Natural killer cell (primary cell): ENCODE data around the gene TNNT3. TPM values are rescaled to one million over a fixed set of nuclear protein-coding genes. Genes with fewer than 3 reads are reported as not detected.

ENCODE experiments used
- ATAC-seq, 3 donors: fragments of 150-1000 bp in 2 of 3; fragments of 200-7000 bp in 1 of 3; cut with Tn5 transposase; 1 replicate in 1 of 3; 2 replicates in 2 of 3; pipeline ENCODE4 v1.10.0; 2021; ENCODE audit warnings: mild to moderate bottlenecking in 2 of 3, moderate library complexity in 2 of 3
- DNase-seq, 2 donors: peaks; one replicate each; pipeline versions ENCODE4 v3.0.0 to v3.0.0-alpha.2; 2013 to 2021; ENCODE audit warnings: mixed read lengths in 1 of 2
- H3K27ac ChIP-seq: one replicate; pipeline ENCODE4 v1.5.1; 2013; ENCODE audit warnings: mild to moderate bottlenecking, low read length
- H3K27me3 ChIP-seq: one replicate; pipeline ENCODE4 v1.6.1; 2013; ENCODE audit warnings: low read length; ENCODE audit not compliant: control insufficient read depth, insufficient read depth
- H3K36me3 ChIP-seq: one replicate; pipeline ENCODE4 v1.6.1; 2013; ENCODE audit warnings: low read length; ENCODE audit not compliant: control insufficient read depth, insufficient read depth
- H3K4me1 ChIP-seq: one replicate; pipeline ENCODE4 v1.6.1; 2013; ENCODE audit warnings: low read length; ENCODE audit not compliant: control insufficient read depth, insufficient read depth
- H3K4me3 ChIP-seq: one replicate; pipeline ENCODE4 v1.5.1; 2013; ENCODE audit warnings: low read length
- H3K9me3 ChIP-seq: one replicate; pipeline ENCODE4 v1.6.1; 2013; ENCODE audit warnings: low read length; ENCODE audit not compliant: control insufficient read depth, insufficient read depth
- H3K27ac Mint-ChIP-seq, 2 donors: one replicate each; pipeline ENCODE4 v1.8.0; 2022; ENCODE audit warnings: mild to moderate bottlenecking in 2 of 2, mixed read lengths in 2 of 2, moderate library complexity in 1 of 2
- H3K27me3 Mint-ChIP-seq, 2 donors: one replicate each; pipeline ENCODE4 v1.8.0; 2022; ENCODE audit warnings: low read depth in 2 of 2, mixed read lengths in 2 of 2
- H3K36me3 Mint-ChIP-seq: one replicate; pipeline ENCODE4 v1.8.0; 2022; ENCODE audit warnings: mixed read lengths
- H3K4me1 Mint-ChIP-seq, 2 donors: one replicate each; pipeline ENCODE4 v1.8.0; 2022; ENCODE audit warnings: mixed read lengths in 2 of 2
- H3K4me3 Mint-ChIP-seq: one replicate; pipeline ENCODE4 v1.8.0; 2022; ENCODE audit warnings: mild to moderate bottlenecking, moderate library complexity, mixed read lengths
- H3K9me3 Mint-ChIP-seq, 2 donors: one replicate each; pipeline ENCODE4 v1.8.0; 2022; ENCODE audit warnings: mixed read lengths in 2 of 2
- CTCF ChIP-seq: fragments of 200-600 bp; IDR thresholded peaks from one replicate; pipeline ENCODE4 v1.8.0; 2022; ENCODE audit warnings: antibody characterized with exemption
- WGBS: methylation state at CpG from one replicate; pipeline ENCODE4 v1.1.7; 2013; ENCODE audit warnings: missing lambda C conversion rate; ENCODE audit not compliant: insufficient coverage; 5-methylcytosine and 5-hydroxymethylcytosine counted together
- intact Hi-C: fragments of 100-400 bp; cut with micrococcal nuclease; formaldehyde crosslinking; loops from one replicate; pipeline ENCODE4 v1.14.2; 2022
- total RNA-seq, 4 donors: library from RNA; stranded (reverse); fragments of 120-200 nt in 1 of 4; gene quantifications; one replicate each; pipeline versions ENCODE4 v1.2.3 to v1.2.4, GENCODE V29; 2013 to 2022

Gene TNNT3
- total RNA-seq, 3 donors from 2014 or later (not counting 1 experiment from before 2014, with no cell fraction given), result 15.8 to 27.9 (median 26.2) TPM

GRCh38 chr11:1896923-1897322 lies 22.6 kb upstream of the TNNT3 start:
- peaks cover 7% of the 10 kb centered on the region for H3K4me1 ChIP-seq
- ATAC-seq, result no peak
- Mint-ChIP-seq H3K36me3 (no peaks in the 10 kb centered on the region), H3K4me1 (peaks cover 4 to 20% of the 10 kb centered on the region in 2 donors), H3K27me3 (peaks cover 11 to 23% of the 10 kb centered on the region in 2 donors), H3K27ac (no peak overlapping the region), H3K9me3 (peaks cover 0 to 8% of the 10 kb centered on the region in 2 donors), H3K4me3 (no peak overlapping the region)
- DNase-seq, result no peak
- H3K27me3 ChIP-seq, result peaks cover 4% of the 10 kb centered on the region
- no peak for TF ChIP-seq CTCF
- no peak overlapping the region for H3K4me3 ChIP-seq
- H3K36me3 ChIP-seq, result no peaks in the 10 kb centered on the region
- WGBS, result 35% methylated on average over 12 of the region's 12 CpGs
- no peak overlapping the region for H3K27ac ChIP-seq
- intact Hi-C loops, result no loop called here
- H3K9me3 ChIP-seq, result no peaks in the 10 kb centered on the region

GRCh38 chr11:1899090-1899489 lies 20.4 kb upstream of the TNNT3 start:
- H3K4me1 Mint-ChIP-seq, result peaks cover 0 to 4% of the 10 kb centered on the region in 2 donors
- H3K36me3 ChIP-seq, result no peaks in the 10 kb centered on the region
- H3K27ac ChIP-seq, result no peak overlapping the region
- intact Hi-C loops, result no loop called here
- 94% methylated on average over 4 of the region's 4 CpGs for WGBS
- peaks cover 11 to 23% of the 10 kb centered on the region in 2 donors for H3K27me3 Mint-ChIP-seq
- peaks cover 4% of the 10 kb centered on the region for H3K27me3 ChIP-seq
- DNase-seq (no peak), ATAC-seq (no peak)
- no peaks in the 10 kb centered on the region for H3K4me1 ChIP-seq
- no peak overlapping the region for H3K4me3 Mint-ChIP-seq
- H3K4me3 ChIP-seq, result no peak overlapping the region
- H3K27ac Mint-ChIP-seq, result no peak overlapping the region
- H3K9me3 ChIP-seq, result no peaks in the 10 kb centered on the region
- H3K9me3 Mint-ChIP-seq, result no peaks in the 10 kb centered on the region
- no peak for TF ChIP-seq CTCF
- no peaks in the 10 kb centered on the region for H3K36me3 Mint-ChIP-seq

- intact Hi-C loops, result no loop called here
- WGBS, result 94% methylated on average over 3 of the region's 5 CpGs
- no peak for ATAC-seq
These were observed 19.8 kb upstream of the TNNT3 start for GRCh38 chr11:1899686-1900085.

More at GRCh38 chr11:1899686-1900085, 19.8 kb upstream of the TNNT3 start:
- Histone ChIP-seq H3K27ac (no peak overlapping the region), H3K9me3 (no peaks in the 10 kb centered on the region), H3K4me3 (no peak overlapping the region), H3K36me3 (no peaks in the 10 kb centered on the region), H3K27me3 (peaks cover 4% of the 10 kb centered on the region), H3K4me1 (no peaks in the 10 kb centered on the region)
- H3K4me3 Mint-ChIP-seq, result no peak overlapping the region
- no peak for TF ChIP-seq CTCF
- no peak for DNase-seq
- H3K9me3 Mint-ChIP-seq, result no peaks in the 10 kb centered on the region
- no peaks in the 10 kb centered on the region for H3K36me3 Mint-ChIP-seq
- H3K27ac Mint-ChIP-seq, result no peak overlapping the region
- peaks cover 12 to 23% of the 10 kb centered on the region in 2 donors for H3K27me3 Mint-ChIP-seq
- peaks cover 0 to 4% of the 10 kb centered on the region in 2 donors for H3K4me1 Mint-ChIP-seq
